Adrenal gland (tissue), 12 donors: ENCODE data around the gene TMEM9B. TPM values are rescaled to one million over a fixed set of nuclear protein-coding genes. Genes with fewer than 3 reads are reported as not detected.

Experiments used
- DNase-seq, 7 donors: peaks; one replicate each; pipeline ENCODE4 v3.0.0-alpha.2; 2019 to 2020
- H3K27ac ChIP-seq, 5 donors: fragments of 200-600 bp; sonication (generic) in 4 of 5; 1 replicate in 3 of 5; 2 replicates in 2 of 5; pipeline versions ENCODE4 v1.5.1 to v1.8.0; 2016 to 2020; ENCODE audit warnings: mild to moderate bottlenecking in 1 of 5
- H3K27me3 ChIP-seq: fragments of 200-600 bp; 2 replicates; pipeline ENCODE4 v1.8.0; 2021
- H3K36me3 ChIP-seq, 2 donors: fragments of 200-600 bp; replicated peaks in 1 of 2; 1 replicate in 1 of 2; 2 replicates in 1 of 2; pipeline versions ENCODE4 v1.5.1 to v1.8.0; 2018 to 2022
- H3K4me1 ChIP-seq, 2 donors: fragments of 200-600 bp; replicated peaks in 1 of 2; 1 replicate in 1 of 2; 2 replicates in 1 of 2; pipeline versions ENCODE4 v1.5.1 to v1.8.0; 2018 to 2021
- H3K4me3 ChIP-seq, 4 donors: fragments of 200-600 bp; sonication (generic) in 3 of 4; one replicate each; pipeline ENCODE4 v1.5.1; 2016 to 2018
- H3K9me3 ChIP-seq, 3 donors: fragments of 200-600 bp; sonication (generic) in 1 of 3; replicated peaks in 1 of 3; 1 replicate in 2 of 3; 2 replicates in 1 of 3; pipeline versions ENCODE4 v1.5.1 to v1.8.0; 2016 to 2021
- CTCF ChIP-seq, 6 experiments: fragments of 450-650 bp in 4 of 6; fragments of 200-600 bp in 2 of 6; sonication (generic) in 1 of 6; IDR thresholded peaks; 1 replicate in 5 of 6; 2 replicates in 1 of 6; pipeline versions ENCODE4 v1.5.1 to v1.8.0; 2016 to 2021; ENCODE audit warnings: antibody characterized with exemption in 6 of 6, mild to moderate bottlenecking in 2 of 6, moderate library complexity in 1 of 6
- POLR2A ChIP-seq, 2 donors: fragments of 450-650 bp; IDR thresholded peaks; one replicate each; pipeline ENCODE4 v1.6.1; 2017; ENCODE audit warnings: antibody characterized with exemption in 2 of 2, mild to moderate bottlenecking in 2 of 2, moderate library complexity in 1 of 2
- WGBS, 4 donors: extraction: QIAGEN DNeasy Blood & Tissue Kit in 2 of 4; methylation state at CpG; one replicate each; pipeline versions ENCODE4 v1.1.5 to v1.1.7; 2013 to 2017; 5-methylcytosine and 5-hydroxymethylcytosine counted together
- intact Hi-C, 2 donors: fragments of 100-400 bp; cut with DNase I; formaldehyde crosslinking; loops; one replicate each; pipeline versions ENCODE4 v1.14.1 to v1.15.0; 2022 to 2023
- polyA plus RNA-seq, 3 donors: library from polyadenylated mRNA; stranded (reverse); fragments of 200-250 nt in 2 of 3; fragments of 350-450 nt in 1 of 3; fragmentation: Illumina TruSeq in 1 of 3; extraction: RNeasy Lipid Tissue Mini Kit (QIAGEN cat#74804) in 1 of 3; gene quantifications; one replicate each; pipeline ENCODE4 v1.2.3, GENCODE V29; 2013 to 2014
- total RNA-seq, 9 donors: library from RNA; depleted of rRNA in 4 of 9; stranded (reverse); fragments of >200 nt in 4 of 9; fragments of 120-200 nt in 1 of 9; fragmentation: NEBNext Ultra II Directional in 1 of 9; extraction: Animal tissue kit (Norgen Biotek cat#: 25700) in 1 of 9; gene quantifications; one replicate each; pipeline versions ENCODE4 v1.1.0 to v1.2.4, GENCODE V29; 2013 to 2023
- donor health status: healthy with polysubstance abuse.
- donor health status: Bipolar disorder and iron deficiency.
- donor health status: DM: yes; HTN: yes; CAD: no.
- donor health status: DM: no; HTN: no; CAD: no.
- donor health status: DM: no; HTN: no; CAD: no.
- donor health status: DM: yes; HTN: yes; CAD: no.

Gene TMEM9B
- total and polyA plus RNA-seq, 12 donors = 18.6 to 76.3 (median 46.5) TPM

DNA sequence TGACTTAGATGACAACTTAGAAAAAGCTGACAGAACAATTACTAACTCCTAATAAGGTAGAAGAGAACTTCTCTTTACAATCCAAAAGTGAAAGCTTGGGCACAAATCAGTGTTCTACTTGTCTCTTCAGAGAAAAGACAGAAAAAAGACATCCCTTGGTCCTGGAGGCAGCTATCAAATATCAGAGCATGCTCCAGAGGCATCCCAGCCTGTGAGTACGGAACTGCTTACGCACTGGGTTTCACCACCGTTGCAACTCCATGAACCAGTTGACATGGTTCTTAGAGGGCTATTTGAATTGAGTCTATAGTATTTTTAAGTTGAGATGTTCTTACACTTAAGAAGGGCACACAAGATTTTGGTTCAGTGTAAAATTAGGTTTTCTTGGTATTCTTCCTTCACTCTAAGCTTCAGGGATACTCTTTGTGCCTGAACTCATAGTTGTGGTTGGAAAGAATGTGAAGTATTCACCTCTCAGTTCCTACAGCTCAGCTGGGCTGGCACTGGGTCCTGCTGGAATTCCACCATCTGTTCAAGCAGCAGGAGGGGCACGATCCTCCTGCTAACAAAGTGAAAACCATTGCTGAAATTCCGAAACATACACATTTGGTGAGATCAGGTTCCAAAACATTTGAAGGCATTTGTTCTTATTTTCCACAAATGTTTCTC, 47.0 kb downstream of the TMEM9B start:
- Histone ChIP-seq H3K36me3 (peaks cover 0 to 71% of the 10 kb centered on the region in 2 donors), H3K4me1 (peaks cover 0 to 24% of the 10 kb centered on the region in 2 donors), H3K27me3 (no peaks in the 10 kb centered on the region), H3K9me3 (no peaks in the 10 kb centered on the region), H3K4me3 (no peak overlapping the region), H3K27ac (peak overlapping the region in 2 of 5 donors; percentile 10 to 30)
- DNase-seq = no peak
- TF ChIP-seq CTCF (IDR thresholded peaks at IDR 0.05) (no peak), POLR2A (IDR thresholded peaks at IDR 0.05) (no peak)
- 57 to 84% (median 73%) methylated on average over 5 of the region's 5 CpGs for WGBS, 4 donors
- intact Hi-C loops = loop anchor here in 1 of 2 donors (5.0 kb wide), 1 partner anchor 40 kb away; no protein-coding TSS in a partner anchor

DNA sequence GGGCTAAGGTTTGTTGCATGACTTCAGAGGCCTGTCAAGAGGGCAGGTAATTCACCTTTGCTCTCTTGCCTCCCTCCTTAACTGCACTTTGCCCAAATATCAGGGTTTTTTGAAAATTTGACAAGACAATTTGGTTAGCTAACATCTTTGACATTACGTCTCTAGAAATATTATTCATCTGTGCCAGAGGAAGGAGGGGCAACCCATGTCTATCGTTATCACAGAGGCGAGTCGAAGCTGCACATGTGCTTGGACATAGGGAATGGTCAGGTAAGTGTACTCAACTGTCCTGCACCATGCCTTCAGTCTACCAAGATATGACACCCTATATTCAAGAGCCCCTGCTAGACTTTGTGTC, 49.6 kb downstream of the TMEM9B start:
- Histone ChIP-seq H3K27me3 (no peaks in the 10 kb centered on the region), H3K4me3 (peak overlapping the region in 1 of 4 donors; percentile 48), H3K9me3 (no peaks in the 10 kb centered on the region), H3K27ac (peak overlapping the region in 3 of 5 donors; percentile 62 to 64 (median 63)), H3K36me3 (peaks cover 0 to 45% of the 10 kb centered on the region in 2 donors), H3K4me1 (peaks cover 0 to 31% of the 10 kb centered on the region in 2 donors)
- intact Hi-C loops = loop anchor here (5.0 kb wide), 2 partner anchors 43 to 223 kb away; no protein-coding TSS in a partner anchor
- 27 to 51% (median 31%) methylated on average over 4 of the region's 4 CpGs for WGBS, 4 donors
- TF ChIP-seq POLR2A (IDR thresholded peaks at IDR 0.05) (no peak), CTCF (IDR thresholded peaks at IDR 0.05) (peak in 1 of 6 experiments; percentile 18)
- no peak for DNase-seq

GRCh38 chr11:8913961-8914660, 50.1 kb downstream of the TMEM9B start:
- Histone ChIP-seq H3K36me3 (peaks cover 0 to 39% of the 10 kb centered on the region in 2 donors), H3K27ac (peak overlapping the region; percentile 4 to 64 (median 62)), H3K4me1 (peaks cover 0 to 31% of the 10 kb centered on the region in 2 donors), H3K4me3 (peak overlapping the region in 1 of 4 donors; percentile 48), H3K27me3 (no peaks in the 10 kb centered on the region), H3K9me3 (no peaks in the 10 kb centered on the region)
- intact Hi-C loops = loop anchor here in 1 of 2 donors (5.0 kb wide), 1 partner anchor 223 kb away; no protein-coding TSS in a partner anchor
- 0 to 3% (median 1%) methylated on average over 8 to 9 of the region's 9 CpGs for WGBS, 4 donors
- TF ChIP-seq CTCF (IDR thresholded peaks at IDR 0.05) (peak; percentile 40 to 70 (median 61)), POLR2A (IDR thresholded peaks at IDR 0.05) (peak in 1 of 2 donors; percentile 45)
- DNase-seq = peak in 6 of 7 donors; percentile 38 to 74 (median 46)
